H9 (cell line): ENCODE data around the gene DSC1. TPM values are rescaled to one million over a fixed set of nuclear protein-coding genes. Genes with fewer than 3 reads are reported as not detected.
"Not testable (repeated sequence)": the region's sequence is repeated elsewhere in the genome, so short reads cannot be mapped to it uniquely, and the experiment has no call there.

Experiments used
- DNase-seq: peaks from one replicate; pipeline ENCODE4 v3.0.0-alpha.2; 2017
- H2AFZ ChIP-seq: one replicate; pipeline ENCODE4 v1.6.1; 2013; ENCODE audit warnings: mild to moderate bottlenecking, low read length, control low read depth, moderate library complexity
- H2AK5ac ChIP-seq: 2 replicates; pipeline ENCODE4 v1.6.1; 2013; ENCODE audit warnings: low read length, control low read depth, mixed read lengths; ENCODE audit not compliant: insufficient read length
- H2BK120ac ChIP-seq: one replicate; pipeline ENCODE4 v1.6.1; 2013; ENCODE audit warnings: low read depth, mild to moderate bottlenecking, low read length, control low read depth, inconsistent platforms; ENCODE audit not compliant: poor library complexity, severe bottlenecking
- H2BK12ac ChIP-seq: 2 replicates; pipeline ENCODE4 v1.6.1; 2013; ENCODE audit warnings: low read length, control low read depth, mixed read lengths, low read depth; ENCODE audit not compliant: insufficient read length
- H2BK15ac ChIP-seq: 2 replicates; pipeline ENCODE4 v1.6.1; 2013; ENCODE audit warnings: low read depth, low read length, control low read depth
- H2BK20ac ChIP-seq: one replicate; pipeline ENCODE4 v1.6.1; 2013; ENCODE audit warnings: low read depth, mild to moderate bottlenecking, low read length, control low read depth, inconsistent platforms; ENCODE audit not compliant: poor library complexity, severe bottlenecking
- H2BK5ac ChIP-seq: 2 replicates; pipeline ENCODE4 v1.6.1; 2013; ENCODE audit warnings: low read length, control low read depth, mixed read lengths; ENCODE audit not compliant: insufficient read length
- H3K14ac ChIP-seq: 2 replicates; pipeline ENCODE4 v1.6.1; 2013; ENCODE audit warnings: low read length, control low read depth; ENCODE audit not compliant: insufficient read depth
- H3K18ac ChIP-seq: 2 replicates; pipeline ENCODE4 v1.6.1; 2013; ENCODE audit warnings: low read depth, mild to moderate bottlenecking, mixed read lengths, low read length, control low read depth; ENCODE audit not compliant: insufficient read length
- H3K23ac ChIP-seq: 2 replicates; pipeline ENCODE4 v1.6.1; 2013; ENCODE audit warnings: low read length, control low read depth, mixed read lengths, low read depth; ENCODE audit not compliant: insufficient read length
- H3K23me2 ChIP-seq: 2 replicates; pipeline ENCODE4 v1.6.1; 2013; ENCODE audit warnings: low read depth, mild to moderate bottlenecking, mixed read lengths, low read length, control low read depth; ENCODE audit not compliant: insufficient read length, poor library complexity, severe bottlenecking
- H3K27ac ChIP-seq: 2 replicates; pipeline ENCODE4 v1.5.1; 2013; ENCODE audit warnings: low read length, control low read depth, mixed read lengths, low read depth; ENCODE audit not compliant: insufficient read length
- H3K27me3 ChIP-seq: 2 replicates; pipeline ENCODE4 v1.6.1; 2013; ENCODE audit warnings: low read length, control low read depth, inconsistent platforms; ENCODE audit not compliant: insufficient read depth
- H3K4ac ChIP-seq: 2 replicates; pipeline ENCODE4 v1.6.1; 2013; ENCODE audit warnings: low read depth, mild to moderate bottlenecking, control low read depth, inconsistent platforms, low read length, moderate library complexity
- H3K4me1 ChIP-seq: 2 replicates; pipeline ENCODE4 v1.6.1; 2013; ENCODE audit warnings: low read length, control low read depth, inconsistent platforms; ENCODE audit not compliant: insufficient read depth
- H3K4me2 ChIP-seq: 2 replicates; pipeline ENCODE4 v1.6.1; 2013; ENCODE audit warnings: low read length, control low read depth, mixed read lengths; ENCODE audit not compliant: insufficient read length, insufficient read depth
- H3K56ac ChIP-seq: 2 replicates; pipeline ENCODE4 v1.6.1; 2013; ENCODE audit warnings: low read depth, mild to moderate bottlenecking, mixed read lengths, low read length, control low read depth; ENCODE audit not compliant: insufficient read length
- H3K79me1 ChIP-seq: 2 replicates; pipeline ENCODE4 v1.6.1; 2013; ENCODE audit warnings: low read depth, mild to moderate bottlenecking, moderate library complexity, low read length, control low read depth, inconsistent platforms; ENCODE audit not compliant: insufficient read depth, poor library complexity, severe bottlenecking
- H3K79me2 ChIP-seq: 2 replicates; pipeline ENCODE4 v1.6.1; 2013; ENCODE audit warnings: low read length, control low read depth, inconsistent platforms; ENCODE audit not compliant: insufficient read depth
- H3K9ac ChIP-seq: 2 replicates; pipeline ENCODE4 v1.6.1; 2013; ENCODE audit warnings: low read length, control low read depth, mixed read lengths; ENCODE audit not compliant: insufficient read length; ENCODE audit errors: extremely low read depth
- H3K9me3 ChIP-seq: one replicate; pipeline ENCODE4 v1.6.1; 2013; ENCODE audit warnings: low read depth, low read length, inconsistent platforms; ENCODE audit not compliant: control insufficient read depth
- H3T11ph ChIP-seq: one replicate; pipeline ENCODE4 v1.6.1; 2013; ENCODE audit warnings: mild to moderate bottlenecking, low read length, control low read depth, inconsistent platforms
- H4K20me1 ChIP-seq: one replicate; pipeline ENCODE4 v1.6.1; 2013; ENCODE audit not compliant: control insufficient read depth, insufficient read length, insufficient read depth
- H4K5ac ChIP-seq: 2 replicates; pipeline ENCODE4 v1.6.1; 2013; ENCODE audit warnings: low read depth, mild to moderate bottlenecking, mixed read lengths, low read length, control low read depth; ENCODE audit not compliant: insufficient read length
- H4K8ac ChIP-seq: replicated peaks from 2 replicates; pipeline ENCODE4 v1.6.1; 2013; ENCODE audit warnings: low read length, control low read depth, mixed read lengths, low read depth; ENCODE audit not compliant: insufficient read length
- H4K91ac ChIP-seq: 2 replicates; pipeline ENCODE4 v1.6.1; 2013; ENCODE audit warnings: low read depth, mild to moderate bottlenecking, moderate library complexity, mixed read lengths, low read length, control low read depth; ENCODE audit not compliant: insufficient read length
- H3K27ac Mint-ChIP-seq, 3 experiments: 2 replicates in 2 of 3; 3 replicates in 1 of 3; pipeline ENCODE4 v1.8.0; 2020 to 2021; ENCODE audit warnings: mixed read lengths in 3 of 3, mild to moderate bottlenecking in 1 of 3, moderate library complexity in 1 of 3
- H3K27me3 Mint-ChIP-seq: 2 replicates; pipeline ENCODE4 v1.8.0; 2021; ENCODE audit warnings: low read depth, mild to moderate bottlenecking, moderate library complexity, mixed read lengths
- H3K36me3 Mint-ChIP-seq, 3 experiments: 2 replicates in 2 of 3; 3 replicates in 1 of 3; pipeline ENCODE4 v1.8.0; 2020 to 2021; ENCODE audit warnings: low read depth in 3 of 3, mixed read lengths in 3 of 3; ENCODE audit not compliant: insufficient read depth in 1 of 3
- H3K4me1 Mint-ChIP-seq, 2 experiments: 2 replicates each; pipeline ENCODE4 v1.8.0; 2020; ENCODE audit warnings: mixed read lengths in 2 of 2
- H3K4me3 Mint-ChIP-seq, 2 experiments: 2 replicates in 1 of 2; 3 replicates in 1 of 2; pipeline ENCODE4 v1.8.0; 2020 to 2021; ENCODE audit warnings: mild to moderate bottlenecking in 2 of 2, mixed read lengths in 2 of 2, moderate library complexity in 1 of 2
- H3K9me3 Mint-ChIP-seq, 2 experiments: 2 replicates in 1 of 2; 3 replicates in 1 of 2; pipeline ENCODE4 v1.8.0; 2020; ENCODE audit warnings: mild to moderate bottlenecking in 2 of 2, mixed read lengths in 2 of 2, moderate library complexity in 1 of 2
- WGBS: extraction: QIAGEN DNeasy Blood & Tissue Kit; methylation state at CpG from one replicate; pipeline ENCODE4 v1.1.7; 2013; ENCODE audit warnings: missing lambda C conversion rate, low lambda C conversion rate, mixed read lengths; ENCODE audit not compliant: insufficient read length; ENCODE audit errors: extremely low coverage; 5-methylcytosine and 5-hydroxymethylcytosine counted together
- total RNA-seq: library from RNA; stranded (reverse); gene quantifications from 2 replicates; pipeline ENCODE4 v1.2.1, GENCODE V29; 2021
- TF ChIP-seq, protein P1 (sequence below): fragments of 200-600 bp; sonication (generic); conservative IDR thresholded peaks from 3 replicates; pipeline ENCODE4 v1.8.0; 2021; ENCODE audit warnings: antibody characterized with exemption, mild to moderate bottlenecking

DSC1 gene
- total RNA-seq, 1 experiment from 2014 or later, result not detected

DNA sequence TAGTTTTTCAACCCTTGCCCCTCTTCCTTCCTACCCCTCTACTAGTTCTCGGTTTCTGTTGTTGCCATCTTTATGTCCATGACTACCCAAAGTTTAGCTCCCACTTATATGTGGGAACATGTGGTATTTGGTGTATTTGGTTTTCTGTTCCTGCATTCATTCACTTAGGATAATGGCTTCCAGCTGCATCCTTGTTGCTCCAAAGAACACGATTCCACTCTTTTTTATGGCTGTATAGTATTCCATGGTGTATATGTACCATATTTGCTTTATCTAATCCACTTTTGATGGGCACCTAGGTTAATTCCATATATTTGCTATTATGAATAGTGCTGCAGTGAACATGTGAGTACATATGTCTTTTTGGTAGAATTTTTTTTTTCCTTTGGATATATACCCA, 20.6 kb upstream of the DSC1 start:
- DNase-seq, result no peak
- no peak overlapping the region for H3K9ac ChIP-seq
- H3K18ac ChIP-seq, result no peak overlapping the region
- H3K4ac ChIP-seq, result no peak overlapping the region
- H3K56ac ChIP-seq, result no peak overlapping the region
- no peaks in the 10 kb centered on the region for H3K27me3 Mint-ChIP-seq
- H3T11ph ChIP-seq, result no peak overlapping the region
- no peak overlapping the region for H4K5ac ChIP-seq
- no peak overlapping the region for H3K14ac ChIP-seq
- H3K79me1 ChIP-seq, result no peaks in the 10 kb centered on the region
- H3K79me2 ChIP-seq, result no peaks in the 10 kb centered on the region
- H2BK20ac ChIP-seq, result no peak overlapping the region
- no peak overlapping the region for H3K23ac ChIP-seq
- no peak overlapping the region for H4K91ac ChIP-seq
- H2BK12ac ChIP-seq, result no peak overlapping the region
- no CpG with 5 or more reads among the region's 2 CpGs for WGBS
- H2AK5ac ChIP-seq, result no peak overlapping the region
- H3K36me3 Mint-ChIP-seq, result peaks cover 0 to 4% (median 0%) of the 10 kb centered on the region in 3 experiments; a peak in 1 of 7 replicates
- no peaks in the 10 kb centered on the region for H4K20me1 ChIP-seq
- H3K4me1 Mint-ChIP-seq, result peaks cover 5 to 6% of the 10 kb centered on the region in 2 experiments
- peaks cover 0 to 3% of the 10 kb centered on the region in 2 experiments; a peak in 2 of 5 replicates for H3K9me3 Mint-ChIP-seq
- H3K4me1 ChIP-seq, result no peaks in the 10 kb centered on the region
- no peak overlapping the region for H3K4me3 Mint-ChIP-seq
- no peak overlapping the region for H2AFZ ChIP-seq
- no peak overlapping the region for H2BK15ac ChIP-seq
- no peaks in the 10 kb centered on the region for H3K9me3 ChIP-seq
- H3K27ac ChIP-seq, result no peak overlapping the region
- TF ChIP-seq, protein P1, sequence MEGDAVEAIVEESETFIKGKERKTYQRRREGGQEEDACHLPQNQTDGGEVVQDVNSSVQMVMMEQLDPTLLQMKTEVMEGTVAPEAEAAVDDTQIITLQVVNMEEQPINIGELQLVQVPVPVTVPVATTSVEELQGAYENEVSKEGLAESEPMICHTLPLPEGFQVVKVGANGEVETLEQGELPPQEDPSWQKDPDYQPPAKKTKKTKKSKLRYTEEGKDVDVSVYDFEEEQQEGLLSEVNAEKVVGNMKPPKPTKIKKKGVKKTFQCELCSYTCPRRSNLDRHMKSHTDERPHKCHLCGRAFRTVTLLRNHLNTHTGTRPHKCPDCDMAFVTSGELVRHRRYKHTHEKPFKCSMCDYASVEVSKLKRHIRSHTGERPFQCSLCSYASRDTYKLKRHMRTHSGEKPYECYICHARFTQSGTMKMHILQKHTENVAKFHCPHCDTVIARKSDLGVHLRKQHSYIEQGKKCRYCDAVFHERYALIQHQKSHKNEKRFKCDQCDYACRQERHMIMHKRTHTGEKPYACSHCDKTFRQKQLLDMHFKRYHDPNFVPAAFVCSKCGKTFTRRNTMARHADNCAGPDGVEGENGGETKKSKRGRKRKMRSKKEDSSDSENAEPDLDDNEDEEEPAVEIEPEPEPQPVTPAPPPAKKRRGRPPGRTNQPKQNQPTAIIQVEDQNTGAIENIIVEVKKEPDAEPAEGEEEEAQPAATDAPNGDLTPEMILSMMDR, result no peak
- H2BK5ac ChIP-seq, result no peak overlapping the region
- no peak overlapping the region for H2BK120ac ChIP-seq
- H3K27me3 ChIP-seq, result no peaks in the 10 kb centered on the region
- H3K4me2 ChIP-seq, result no peak overlapping the region
- no peaks in the 10 kb centered on the region for H3K23me2 ChIP-seq
- no peak overlapping the region for H4K8ac ChIP-seq
- no peak overlapping the region for H3K27ac Mint-ChIP-seq

DNA sequence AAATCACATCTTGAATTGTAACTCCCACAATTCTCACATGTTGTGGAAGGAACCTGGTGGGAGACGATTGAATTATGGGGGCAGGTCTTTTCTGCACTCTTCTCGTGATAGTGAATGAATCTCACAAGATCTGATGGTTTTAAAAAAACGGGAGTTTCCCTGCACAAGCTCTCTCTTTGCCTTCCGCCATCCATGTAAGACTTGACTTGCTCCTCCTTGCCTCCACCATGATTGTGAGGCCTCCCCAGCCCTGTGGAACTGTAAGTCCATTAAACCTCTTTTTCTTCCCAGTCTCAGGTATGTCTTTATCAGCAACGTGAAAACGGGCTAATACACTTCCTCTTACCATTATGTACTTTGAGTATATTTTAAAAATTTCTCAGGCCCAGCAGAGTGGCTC, 14.7 kb upstream of the DSC1 start:
- not testable (repeated sequence) for H3K18ac ChIP-seq, H2BK12ac ChIP-seq, H2AFZ ChIP-seq, H2BK5ac ChIP-seq, H3K56ac ChIP-seq, H2BK15ac ChIP-seq, H4K20me1 ChIP-seq, H3K27ac ChIP-seq, H3T11ph ChIP-seq, H3K14ac ChIP-seq, H3K4me1 Mint-ChIP-seq, DNase-seq, H3K9ac ChIP-seq, H3K23me2 ChIP-seq, H3K4me3 Mint-ChIP-seq, H3K27me3 Mint-ChIP-seq, H4K8ac ChIP-seq, H3K79me1 ChIP-seq, H2AK5ac ChIP-seq, H4K5ac ChIP-seq, H3K9me3 ChIP-seq, H3K4me1 ChIP-seq, H2BK120ac ChIP-seq, H3K4me2 ChIP-seq, H3K4ac ChIP-seq, H2BK20ac ChIP-seq, H3K23ac ChIP-seq, H3K79me2 ChIP-seq, H4K91ac ChIP-seq, H3K27me3 ChIP-seq
- WGBS, result no CpG with 5 or more reads among the region's 6 CpGs
- Mint-ChIP-seq H3K36me3 (peaks cover 4 to 19% (median 6%) of the 10 kb centered on the region in 3 experiments; a peak in 5 of 7 replicates), H3K27ac (peak overlapping the region in 1 of 3 experiments; percentile 49; a peak in 1 of 7 replicates), H3K9me3 (peaks cover 14% of the 10 kb centered on the region in 2 experiments)
